Panc1 (cell line): ENCODE results near the gene SLC34A3.

ENCODE experiments used
- POLR2AphosphoS5 ChIP-seq: IDR thresholded peaks from 2 replicates; pipeline ENCODE4 v1.6.1; 2012; ENCODE audit warnings: mild to moderate bottlenecking, low read depth, low read length, moderate library complexity
- SIN3A ChIP-seq: IDR thresholded peaks from 2 replicates; pipeline ENCODE4 v1.6.1; 2012; ENCODE audit warnings: low read depth, mild to moderate bottlenecking, low read length, moderate library complexity, borderline replicate concordance; ENCODE audit not compliant: insufficient read depth
- TF ChIP-seq, protein P1 (sequence below): fragments of 450-650 bp; IDR thresholded peaks from 2 replicates; pipeline ENCODE4 v1.5.1; 2017; ENCODE audit warnings: mild to moderate bottlenecking
- TF ChIP-seq, protein P2 (sequence below), 2 experiments: IDR thresholded peaks; 2 replicates each; pipeline ENCODE4 v1.6.1; 2011 to 2012; ENCODE audit warnings: low read depth in 2 of 2, control low read depth in 1 of 2, low read length in 1 of 2, mild to moderate bottlenecking in 1 of 2, moderate library complexity in 1 of 2; ENCODE audit not compliant: insufficient read depth in 1 of 2

- TF ChIP-seq, protein P1, sequence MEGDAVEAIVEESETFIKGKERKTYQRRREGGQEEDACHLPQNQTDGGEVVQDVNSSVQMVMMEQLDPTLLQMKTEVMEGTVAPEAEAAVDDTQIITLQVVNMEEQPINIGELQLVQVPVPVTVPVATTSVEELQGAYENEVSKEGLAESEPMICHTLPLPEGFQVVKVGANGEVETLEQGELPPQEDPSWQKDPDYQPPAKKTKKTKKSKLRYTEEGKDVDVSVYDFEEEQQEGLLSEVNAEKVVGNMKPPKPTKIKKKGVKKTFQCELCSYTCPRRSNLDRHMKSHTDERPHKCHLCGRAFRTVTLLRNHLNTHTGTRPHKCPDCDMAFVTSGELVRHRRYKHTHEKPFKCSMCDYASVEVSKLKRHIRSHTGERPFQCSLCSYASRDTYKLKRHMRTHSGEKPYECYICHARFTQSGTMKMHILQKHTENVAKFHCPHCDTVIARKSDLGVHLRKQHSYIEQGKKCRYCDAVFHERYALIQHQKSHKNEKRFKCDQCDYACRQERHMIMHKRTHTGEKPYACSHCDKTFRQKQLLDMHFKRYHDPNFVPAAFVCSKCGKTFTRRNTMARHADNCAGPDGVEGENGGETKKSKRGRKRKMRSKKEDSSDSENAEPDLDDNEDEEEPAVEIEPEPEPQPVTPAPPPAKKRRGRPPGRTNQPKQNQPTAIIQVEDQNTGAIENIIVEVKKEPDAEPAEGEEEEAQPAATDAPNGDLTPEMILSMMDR: no peak
- TF ChIP-seq POLR2AphosphoS5: no peak
- TF ChIP-seq, protein P2, sequence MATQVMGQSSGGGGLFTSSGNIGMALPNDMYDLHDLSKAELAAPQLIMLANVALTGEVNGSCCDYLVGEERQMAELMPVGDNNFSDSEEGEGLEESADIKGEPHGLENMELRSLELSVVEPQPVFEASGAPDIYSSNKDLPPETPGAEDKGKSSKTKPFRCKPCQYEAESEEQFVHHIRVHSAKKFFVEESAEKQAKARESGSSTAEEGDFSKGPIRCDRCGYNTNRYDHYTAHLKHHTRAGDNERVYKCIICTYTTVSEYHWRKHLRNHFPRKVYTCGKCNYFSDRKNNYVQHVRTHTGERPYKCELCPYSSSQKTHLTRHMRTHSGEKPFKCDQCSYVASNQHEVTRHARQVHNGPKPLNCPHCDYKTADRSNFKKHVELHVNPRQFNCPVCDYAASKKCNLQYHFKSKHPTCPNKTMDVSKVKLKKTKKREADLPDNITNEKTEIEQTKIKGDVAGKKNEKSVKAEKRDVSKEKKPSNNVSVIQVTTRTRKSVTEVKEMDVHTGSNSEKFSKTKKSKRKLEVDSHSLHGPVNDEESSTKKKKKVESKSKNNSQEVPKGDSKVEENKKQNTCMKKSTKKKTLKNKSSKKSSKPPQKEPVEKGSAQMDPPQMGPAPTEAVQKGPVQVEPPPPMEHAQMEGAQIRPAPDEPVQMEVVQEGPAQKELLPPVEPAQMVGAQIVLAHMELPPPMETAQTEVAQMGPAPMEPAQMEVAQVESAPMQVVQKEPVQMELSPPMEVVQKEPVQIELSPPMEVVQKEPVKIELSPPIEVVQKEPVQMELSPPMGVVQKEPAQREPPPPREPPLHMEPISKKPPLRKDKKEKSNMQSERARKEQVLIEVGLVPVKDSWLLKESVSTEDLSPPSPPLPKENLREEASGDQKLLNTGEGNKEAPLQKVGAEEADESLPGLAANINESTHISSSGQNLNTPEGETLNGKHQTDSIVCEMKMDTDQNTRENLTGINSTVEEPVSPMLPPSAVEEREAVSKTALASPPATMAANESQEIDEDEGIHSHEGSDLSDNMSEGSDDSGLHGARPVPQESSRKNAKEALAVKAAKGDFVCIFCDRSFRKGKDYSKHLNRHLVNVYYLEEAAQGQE (IDR thresholded peaks at IDR 0.05; ENCODE audit: insufficient read depth in 1 of 2, low read depth in 2 of 2, low read length in 1 of 2): no peak
- TF ChIP-seq SIN3A: no peak
These were observed 27.7 kb upstream of the SLC34A3 start for GRCh38 chr9:137202966-137203365.
